OCI-LY1 (cell line): ENCODE results near the gene CDC25B.

Experiments used
- EZH2 ChIP-seq: fragments of 200-600 bp; sonication (generic), shearing (Covaris generic); IDR thresholded peaks from 2 replicates; pipeline ENCODE4 v1.8.0; 2017; ENCODE audit warnings: borderline replicate concordance, mixed run types, mild to moderate bottlenecking, antibody characterized with exemption, low read length, moderate library complexity, mixed read lengths
- TF ChIP-seq, protein P1 (sequence below): fragments of 200-600 bp; sonication (generic), shearing (Covaris generic); IDR thresholded peaks from 2 replicates; pipeline ENCODE4 v1.5.1; 2017; ENCODE audit warnings: mild to moderate bottlenecking, antibody characterized with exemption, low read length, moderate library complexity, mixed read lengths

DNA sequence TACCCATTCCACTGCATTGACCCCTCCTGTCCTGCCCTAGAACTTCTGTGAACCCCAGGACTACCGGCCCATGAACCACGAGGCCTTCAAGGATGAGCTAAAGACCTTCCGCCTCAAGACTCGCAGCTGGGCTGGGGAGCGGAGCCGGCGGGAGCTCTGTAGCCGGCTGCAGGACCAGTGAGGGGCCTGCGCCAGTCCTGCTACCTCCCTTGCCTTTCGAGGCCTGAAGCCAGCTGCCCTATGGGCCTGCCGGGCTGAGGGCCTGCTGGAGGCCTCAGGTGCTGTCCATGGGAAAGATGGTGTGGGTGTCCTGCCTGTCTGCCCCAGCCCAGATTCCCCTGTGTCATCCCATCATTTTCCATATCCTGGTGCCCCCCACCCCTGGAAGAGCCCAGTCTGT, 8.7 kb downstream of the CDC25B start:
- TF ChIP-seq, protein P1, sequence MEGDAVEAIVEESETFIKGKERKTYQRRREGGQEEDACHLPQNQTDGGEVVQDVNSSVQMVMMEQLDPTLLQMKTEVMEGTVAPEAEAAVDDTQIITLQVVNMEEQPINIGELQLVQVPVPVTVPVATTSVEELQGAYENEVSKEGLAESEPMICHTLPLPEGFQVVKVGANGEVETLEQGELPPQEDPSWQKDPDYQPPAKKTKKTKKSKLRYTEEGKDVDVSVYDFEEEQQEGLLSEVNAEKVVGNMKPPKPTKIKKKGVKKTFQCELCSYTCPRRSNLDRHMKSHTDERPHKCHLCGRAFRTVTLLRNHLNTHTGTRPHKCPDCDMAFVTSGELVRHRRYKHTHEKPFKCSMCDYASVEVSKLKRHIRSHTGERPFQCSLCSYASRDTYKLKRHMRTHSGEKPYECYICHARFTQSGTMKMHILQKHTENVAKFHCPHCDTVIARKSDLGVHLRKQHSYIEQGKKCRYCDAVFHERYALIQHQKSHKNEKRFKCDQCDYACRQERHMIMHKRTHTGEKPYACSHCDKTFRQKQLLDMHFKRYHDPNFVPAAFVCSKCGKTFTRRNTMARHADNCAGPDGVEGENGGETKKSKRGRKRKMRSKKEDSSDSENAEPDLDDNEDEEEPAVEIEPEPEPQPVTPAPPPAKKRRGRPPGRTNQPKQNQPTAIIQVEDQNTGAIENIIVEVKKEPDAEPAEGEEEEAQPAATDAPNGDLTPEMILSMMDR = no peak
- TF ChIP-seq EZH2 = no peak
